HG03045 (cell line): ENCODE measurements around the gene PPM1G.

ENCODE experiments used
- ATAC-seq: cut with Tn5 transposase; IDR thresholded peaks from one replicate; pipeline ENCODE4 v1.9.1; 2021; ENCODE audit warnings: mild to moderate bottlenecking, moderate library complexity; ENCODE audit not compliant: unreplicated experiment

Gene PPM1G

DNA sequence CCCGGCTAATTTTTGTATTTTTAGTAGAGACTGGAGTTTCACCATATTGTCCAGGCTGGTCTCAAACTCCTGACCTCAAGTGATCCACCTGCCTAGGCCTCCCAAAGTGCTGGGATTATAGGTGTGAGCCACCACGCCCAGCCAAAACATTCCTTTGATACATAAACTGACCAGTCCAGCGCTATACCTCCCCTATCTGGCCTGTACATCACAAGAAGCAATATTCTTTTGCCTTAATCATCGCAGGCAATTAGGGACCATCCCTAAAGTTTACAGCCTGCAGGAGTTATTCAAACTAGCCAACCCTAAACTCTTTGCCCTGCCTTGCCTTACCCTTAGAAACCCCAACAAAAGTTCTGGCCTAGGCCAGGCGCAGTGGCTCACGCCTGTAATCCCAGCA lies 6.8 kb upstream of the PPM1G start:
- ATAC-seq = no peak

GRCh38 chr2:27412419-27413152 lies 3.2 kb upstream of the PPM1G start:
- ATAC-seq = no peak

DNA sequence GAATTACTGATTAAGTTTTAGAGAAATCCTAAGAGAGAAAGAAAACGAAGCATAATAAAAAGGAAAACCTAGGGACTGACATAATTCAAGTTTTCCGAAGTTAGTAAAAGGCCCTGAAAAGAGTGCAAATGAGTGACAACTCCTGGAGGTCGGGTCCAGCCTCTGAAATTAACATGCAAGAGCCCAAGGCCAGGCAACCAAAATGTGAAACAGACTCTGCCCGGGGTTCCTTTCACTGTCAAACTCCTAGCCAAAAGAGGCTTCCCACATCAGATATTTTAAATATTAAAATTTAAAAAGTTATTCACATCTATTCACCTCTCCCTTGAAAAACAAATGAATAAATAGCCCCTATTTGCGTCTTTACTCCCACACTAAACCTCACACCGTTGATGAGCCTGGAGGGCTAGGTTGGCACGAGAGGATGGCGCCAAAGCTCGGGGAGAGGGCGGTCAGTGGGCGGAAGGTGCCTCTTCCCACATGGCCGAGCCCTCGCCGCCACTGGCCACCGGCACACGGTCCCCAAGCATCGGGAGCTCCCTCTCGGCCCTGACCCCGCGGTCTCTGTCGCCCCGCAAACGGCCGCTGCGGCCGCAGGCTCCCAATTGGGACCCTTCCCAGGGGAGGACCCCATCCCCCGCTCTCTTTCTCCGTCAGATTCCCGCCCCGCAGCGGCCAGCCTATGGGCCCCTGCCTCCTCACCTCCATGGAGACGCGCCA lies 630 bp downstream of the PPM1G start:
- ATAC-seq = peak; percentile 35

DNA sequence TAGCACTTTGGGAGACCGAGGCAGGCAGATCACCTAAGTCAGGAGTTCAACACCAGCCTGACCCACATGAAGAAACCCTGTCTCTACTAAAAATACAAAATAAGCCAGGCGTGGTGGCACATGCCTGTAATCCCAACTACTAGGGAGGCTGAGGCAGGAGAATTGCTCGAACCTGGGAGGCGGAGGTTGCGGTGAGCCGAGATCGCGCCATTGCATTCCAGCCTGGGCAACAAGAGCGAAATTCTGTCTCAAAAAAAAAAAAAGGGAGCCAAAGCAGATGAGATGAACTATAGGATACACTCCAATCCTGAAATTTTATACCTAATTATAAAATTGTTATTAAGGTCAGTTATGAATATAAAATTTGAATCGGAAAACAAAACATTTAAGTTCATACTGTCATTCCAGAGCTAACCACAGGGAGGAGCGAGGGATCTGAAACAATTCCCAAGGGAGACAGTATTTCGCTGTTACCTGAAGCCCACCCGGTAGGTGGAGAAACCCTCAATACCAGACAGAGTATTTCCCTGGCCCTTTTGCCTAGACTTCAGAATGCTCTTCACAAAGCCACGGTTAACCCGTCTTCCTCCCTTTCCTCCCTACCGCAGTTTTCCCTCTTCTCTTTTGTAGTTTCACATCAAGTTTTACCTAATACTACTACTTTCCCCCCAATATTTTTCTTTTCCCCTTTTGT lies 1.4 kb downstream of the PPM1G start:
- ATAC-seq = no peak

DNA sequence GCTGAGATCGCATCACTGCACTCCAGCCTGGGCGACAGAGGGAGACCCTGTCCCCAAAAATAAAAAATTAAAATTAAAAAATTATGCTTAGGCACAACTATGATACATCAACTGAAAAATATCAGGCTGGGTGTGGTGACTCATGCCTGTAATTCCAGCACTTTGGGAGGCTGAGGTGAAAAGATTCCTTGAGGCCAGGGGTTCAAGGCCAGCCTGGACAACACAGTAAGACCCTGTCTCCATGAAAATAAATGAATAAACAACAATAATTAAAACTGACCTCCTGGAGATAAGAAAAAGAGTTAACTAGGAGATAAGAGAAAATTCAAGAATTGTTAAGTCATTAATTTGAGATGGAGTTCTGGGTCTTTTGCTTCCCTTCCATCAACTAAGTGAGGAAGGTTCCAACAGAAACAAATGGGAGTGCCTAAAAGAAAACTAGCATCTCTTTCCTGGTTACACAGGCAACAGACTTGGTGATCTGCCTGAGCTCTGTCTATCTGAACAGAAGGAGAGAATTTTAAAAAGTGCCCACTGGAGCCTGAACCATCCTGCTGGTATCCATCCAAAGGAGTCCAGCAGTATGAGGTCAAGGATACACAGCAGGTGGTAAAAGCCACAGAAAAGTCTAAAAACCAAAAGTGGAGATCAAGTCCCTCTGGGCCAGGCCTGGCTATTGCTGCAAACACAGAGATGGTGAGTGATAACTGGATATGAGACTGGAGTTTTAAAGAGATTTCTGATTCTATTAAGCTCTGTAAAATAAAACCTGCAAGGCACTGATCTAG lies 8.8 kb downstream of the PPM1G start:
- ATAC-seq = no peak

GRCh38 chr2:27398962-27399361 lies 10.4 kb downstream of the PPM1G start:
- no peak for ATAC-seq

DNA sequence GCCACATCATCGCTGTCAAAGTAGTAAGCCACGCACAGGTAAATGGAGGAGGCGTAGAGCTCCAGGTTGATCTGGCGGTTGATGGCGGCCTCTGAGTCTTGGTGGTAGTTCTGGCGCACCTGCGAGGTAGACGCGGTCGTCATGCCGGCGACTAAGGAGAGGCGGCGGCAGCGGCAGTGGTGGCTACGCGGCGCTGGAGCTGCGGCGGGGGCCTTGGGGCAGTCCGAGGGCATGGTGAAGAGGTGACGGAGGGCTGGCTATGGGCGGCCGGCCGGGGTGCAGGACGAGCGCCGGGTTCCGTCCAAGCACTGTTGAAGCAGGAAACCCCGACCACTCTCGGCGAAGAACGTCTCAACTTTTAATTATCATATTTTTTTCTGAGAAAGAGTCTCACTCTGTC lies 16.2 kb downstream of the PPM1G start:
- no peak for ATAC-seq

- no peak for ATAC-seq
Observed at GRCh38 chr2:27390822-27391679, 18.3 kb downstream of the PPM1G start.

GRCh38 chr2:27381577-27382181 lies 27.7 kb downstream of the PPM1G start:
- no peak for ATAC-seq

GRCh38 chr2:27380626-27381545 lies 28.5 kb downstream of the PPM1G start, which contains the start of gene ZNF513:
Gene ZNF513 (minus strand): TSS chr2:27380734. CDS start chr2:27380526, 208 bp downstream.
- ATAC-seq = peak; percentile 76

DNA sequence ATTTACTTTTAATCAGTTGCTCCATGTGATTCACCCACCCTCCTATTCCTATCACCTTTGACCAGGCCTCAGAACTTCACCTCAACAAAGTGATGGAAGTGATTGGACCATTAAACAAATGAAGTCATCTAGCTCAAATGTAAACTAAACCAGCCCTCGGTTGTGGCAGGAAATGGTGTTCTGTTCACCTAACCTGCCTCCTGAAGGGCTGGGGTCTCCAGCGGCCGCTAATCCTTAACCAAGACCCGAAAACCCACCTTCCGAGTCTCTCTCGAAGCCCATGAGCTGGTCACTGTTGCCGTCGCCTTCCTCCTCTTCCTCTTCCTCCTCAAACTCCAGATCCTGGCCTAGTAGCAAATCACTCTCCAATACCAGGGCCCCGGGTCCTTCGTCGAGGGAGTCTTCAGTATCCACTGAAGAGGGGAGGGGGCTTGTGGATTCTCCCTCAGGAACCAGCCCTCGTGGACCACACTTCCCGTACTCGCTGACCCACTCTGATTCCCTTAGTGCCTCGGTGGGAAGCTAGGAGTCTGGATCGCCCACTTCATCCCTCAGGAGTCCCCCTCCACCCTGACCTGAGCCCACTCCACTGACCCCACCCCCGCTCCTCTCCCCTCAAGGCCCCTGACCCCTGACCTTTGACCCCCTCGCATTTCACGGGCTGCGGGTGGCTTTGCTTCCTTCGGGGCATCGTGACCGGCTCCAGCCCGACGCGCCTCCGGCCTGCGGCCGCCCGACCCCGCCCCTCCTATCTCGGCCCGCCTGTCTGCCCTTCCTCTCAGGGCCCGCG lies 29.4 kb downstream of the PPM1G start:
- ATAC-seq = no peak

- no peak for ATAC-seq
Observed at GRCh38 chr2:27379383-27379835, 30.0 kb downstream of the PPM1G start.

- ATAC-seq = no peak
Observed at GRCh38 chr2:27378809-27379290, 30.5 kb downstream of the PPM1G start.

GRCh38 chr2:27378096-27378808 lies 31.1 kb downstream of the PPM1G start:
- ATAC-seq = no peak

DNA sequence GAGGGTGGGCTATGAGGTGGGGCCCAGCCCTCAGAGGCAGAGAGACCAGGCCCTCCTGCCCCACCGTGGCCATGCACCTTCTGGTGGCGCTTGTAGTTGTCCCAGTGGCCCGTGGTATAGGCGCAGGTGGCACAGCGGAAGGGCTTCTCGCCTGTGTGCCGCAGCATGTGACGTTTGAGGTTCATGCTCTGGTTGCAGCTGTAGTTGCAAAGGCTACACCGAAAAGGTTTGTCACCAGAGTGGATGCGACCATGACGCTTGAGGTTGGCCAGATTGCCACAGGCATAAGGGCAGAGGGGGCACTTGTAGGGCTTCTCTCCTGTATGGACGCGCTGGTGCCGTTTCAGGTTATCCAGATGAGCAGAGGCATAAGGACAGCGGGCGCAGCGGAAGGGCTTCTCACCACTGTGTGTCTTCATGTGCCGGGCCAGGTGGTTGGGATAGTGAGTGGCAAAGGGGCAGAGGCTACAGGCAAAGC lies 31.7 kb downstream of the PPM1G start:
- ATAC-seq = no peak

GRCh38 chr2:27376866-27377617 lies 32.3 kb downstream of the PPM1G start:
- ATAC-seq = no peak
